ENCODE data around the gene ARHGAP23.
"Not testable (repeated sequence)": the region's sequence is repeated elsewhere in the genome, so short reads cannot be mapped to it uniquely, and the experiment has no call there.

- TF ChIP-seq POLR2AphosphoS5 (IDR thresholded peaks at IDR 0.05; ENCODE audit: insufficient read depth, low read depth, low read length); CTCF (IDR thresholded peaks at IDR 0.05; ENCODE audit: extremely low read depth in 1 of 2, insufficient read depth in 1 of 2, low read depth in 1 of 2, low read length in 2 of 2); MYC (IDR thresholded peaks at IDR 0.05; ENCODE audit: low read depth, low read length); EZH2 (IDR thresholded peaks at IDR 0.05; ENCODE audit: borderline replicate concordance, low read depth, low read length, severe bottlenecking); POLR2A (IDR thresholded peaks at IDR 0.05; ENCODE audit: low read depth, low read length); GATA2 (IDR thresholded peaks at IDR 0.05; ENCODE audit: insufficient read depth, insufficient read length, low read depth, low read length); JUN (IDR thresholded peaks at IDR 0.05; ENCODE audit: borderline replicate concordance, insufficient read depth, insufficient read length, low read depth); FOS (IDR thresholded peaks at IDR 0.05; ENCODE audit: borderline replicate concordance, insufficient read depth, low read length): not testable (repeated sequence)
- TF ChIP-seq, protein P1, sequence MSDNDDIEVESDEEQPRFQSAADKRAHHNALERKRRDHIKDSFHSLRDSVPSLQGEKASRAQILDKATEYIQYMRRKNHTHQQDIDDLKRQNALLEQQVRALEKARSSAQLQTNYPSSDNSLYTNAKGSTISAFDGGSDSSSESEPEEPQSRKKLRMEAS (IDR thresholded peaks at IDR 0.05; ENCODE audit: insufficient read depth, insufficient read length): not testable (repeated sequence)
Observed at GRCh38 chr17:38531761-38532160, 103.5 kb downstream of the ARHGAP23 start.
